Heart right ventricle (tissue), 16 donors: ENCODE results near the gene MACROD2. TPM values are rescaled to one million over a fixed set of nuclear protein-coding genes. Genes with fewer than 3 reads are reported as not detected.

Experiments
- ATAC-seq, 8 donors: fragments of 200-7000 bp; cut with Tn5 transposase; one replicate each; pipeline ENCODE4 v1.9.1; 2020; ENCODE audit warnings: mild to moderate bottlenecking in 8 of 8, moderate library complexity in 8 of 8, moderate number of reproducible peaks in 1 of 8
- DNase-seq, 2 donors: peaks; one replicate each; pipeline ENCODE4 v3.0.0-alpha.2; 2020
- H3K27ac ChIP-seq, 10 donors: fragments of 200-600 bp; sonication (generic) in 2 of 10; one replicate each; pipeline versions ENCODE4 v1.5.0 to v1.8.0; 2020 to 2022; ENCODE audit warnings: mild to moderate bottlenecking in 3 of 10
- H3K27me3 ChIP-seq, 7 donors: fragments of 200-600 bp; one replicate each; pipeline ENCODE4 v1.8.0; 2021 to 2022; ENCODE audit warnings: mild to moderate bottlenecking in 2 of 7
- H3K36me3 ChIP-seq, 9 donors: fragments of 200-600 bp; sonication (generic) in 1 of 9; one replicate each; pipeline versions ENCODE4 v1.5.0 to v1.8.0; 2020 to 2022; ENCODE audit warnings: mild to moderate bottlenecking in 2 of 9
- H3K4me1 ChIP-seq, 9 donors: fragments of 200-600 bp; sonication (generic) in 1 of 9; one replicate each; pipeline versions ENCODE4 v1.5.0 to v1.8.0; 2020 to 2022; ENCODE audit warnings: mild to moderate bottlenecking in 4 of 9
- H3K4me3 ChIP-seq, 10 donors: fragments of 200-600 bp; sonication (generic) in 2 of 10; one replicate each; pipeline versions ENCODE4 v1.5.0 to v1.8.0; 2020 to 2022; ENCODE audit warnings: mild to moderate bottlenecking in 7 of 10, moderate library complexity in 2 of 10
- H3K9me3 ChIP-seq, 11 donors: fragments of 200-600 bp in 10 of 11; sonication (generic) in 2 of 11; one replicate each; pipeline versions ENCODE4 v1.5.0 to v1.8.0; 2013 to 2022; ENCODE audit warnings: mild to moderate bottlenecking in 2 of 11, control low read depth in 1 of 11, moderate library complexity in 1 of 11
- WGBS, 2 donors: extraction: QIAGEN DNeasy Blood & Tissue Kit; methylation state at CpG; one replicate each; pipeline ENCODE4 v1.1.7; 2013; ENCODE audit warnings: inconsistent platforms in 1 of 2; 5-methylcytosine and 5-hydroxymethylcytosine counted together
- intact Hi-C, 10 donors: fragments of 100-400 bp; cut with DNase I; formaldehyde crosslinking; loops; one replicate each; pipeline versions ENCODE4 v1.11.1 to v1.14.2; 2022
- polyA plus RNA-seq, 2 donors: library from polyadenylated mRNA; stranded (reverse); fragments of 200-250 nt; gene quantifications; one replicate each; pipeline ENCODE4 v1.2.3, GENCODE V29; 2013
- total RNA-seq, 10 donors: library from RNA; stranded (reverse); fragmentation: NEBNext Ultra II Directional in 3 of 10; extraction: Animal tissue kit (Norgen Biotek cat#: 25700) in 3 of 10; gene quantifications; one replicate each; pipeline versions ENCODE4 v1.2.1 to v1.2.4, GENCODE V29; 2021 to 2023
- TF ChIP-seq, protein P1 (sequence below), 9 donors: fragments of 200-600 bp; sonication (generic) in 2 of 9; IDR thresholded peaks; one replicate each; pipeline versions ENCODE4 v1.5.0 to v1.8.0; 2021 to 2022; ENCODE audit warnings: antibody characterized with exemption in 9 of 9, mild to moderate bottlenecking in 5 of 9, moderate library complexity in 1 of 9
- donor health status: Arrhythmogenic right ventricular cardiomyopathy.
- donor health status: ischemic (EF 13 %, LVEDD 7.1; RV severe dilation, severe dysfunction).
- donor health status: healthy with polysubstance abuse.
- donor health status: DM: no; HTN: yes; CAD: no.
- donor health status: DM: no; HTN: no; CAD: no.
- donor health status: ischemic (EF 25% LVEDD 6.9; RV normal size, moderate dysfunction).
- donor health status: ischemic (EF 25% LVEDD 5.7; RV mildly dilated, moderate dysfunction).
- donor health status: healthy.
- donor health status: DM: yes; HTN: yes; CAD: no.
- donor health status: Ischemic cardiomyopathy.
- donor health status: ischemic (EF 35%, LVEDD 5.7; RV mildly dilated, moderate dysfunction).
- donor health status: nonischemic (EF 11% LVEDD 7.7; RV severe dilation, severe dysfunction).
- donor health status: DM: yes; HTN: yes; CAD: no.
- donor health status: PGD.
- donor health status: ischemic (EF 29% LVEDD 5.4; RV normal size, mild dysfunction).
- donor health status: nonischemic (EF 23%, LVEDD 6.1; RV moderate dilation, normal function).

The MACROD2 gene
- total and polyA plus RNA-seq, 12 donors, result 0.28 to 6.4 (median 4.1) TPM

DNA sequence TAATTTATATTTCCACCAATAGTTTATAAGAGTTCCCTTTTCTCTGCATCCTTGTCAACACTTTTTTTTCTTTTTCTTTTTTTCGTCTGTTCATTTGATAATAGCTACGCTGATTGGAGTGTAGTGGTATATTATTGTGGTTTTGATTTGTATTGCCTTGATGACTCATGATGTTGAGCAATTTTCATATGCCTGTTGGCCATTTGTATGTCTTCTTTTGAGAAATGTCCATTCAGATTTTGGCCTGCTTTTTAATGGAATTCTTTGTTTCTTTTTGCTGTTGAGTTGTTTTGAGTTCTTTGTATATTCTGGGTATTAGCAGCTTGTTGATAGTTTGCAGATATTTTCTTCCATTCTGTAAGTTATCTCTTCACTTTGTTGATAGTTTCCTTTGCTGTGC is 1804.6 kb downstream of the MACROD2 start:
- 68 to 78% methylated on average over 2 of the region's 2 CpGs for WGBS, 2 donors
- DNase-seq, result no peak
- Histone ChIP-seq H3K27ac (no peak overlapping the region), H3K9me3 (peaks cover 0 to 17% (median 0%) of the 10 kb centered on the region in 11 donors), H3K36me3 (no peaks in the 10 kb centered on the region), H3K4me3 (no peak overlapping the region), H3K4me1 (no peaks in the 10 kb centered on the region), H3K27me3 (no peaks in the 10 kb centered on the region)
- intact Hi-C loops, result no loop called here
- ATAC-seq, result no peak
- TF ChIP-seq, protein P1, sequence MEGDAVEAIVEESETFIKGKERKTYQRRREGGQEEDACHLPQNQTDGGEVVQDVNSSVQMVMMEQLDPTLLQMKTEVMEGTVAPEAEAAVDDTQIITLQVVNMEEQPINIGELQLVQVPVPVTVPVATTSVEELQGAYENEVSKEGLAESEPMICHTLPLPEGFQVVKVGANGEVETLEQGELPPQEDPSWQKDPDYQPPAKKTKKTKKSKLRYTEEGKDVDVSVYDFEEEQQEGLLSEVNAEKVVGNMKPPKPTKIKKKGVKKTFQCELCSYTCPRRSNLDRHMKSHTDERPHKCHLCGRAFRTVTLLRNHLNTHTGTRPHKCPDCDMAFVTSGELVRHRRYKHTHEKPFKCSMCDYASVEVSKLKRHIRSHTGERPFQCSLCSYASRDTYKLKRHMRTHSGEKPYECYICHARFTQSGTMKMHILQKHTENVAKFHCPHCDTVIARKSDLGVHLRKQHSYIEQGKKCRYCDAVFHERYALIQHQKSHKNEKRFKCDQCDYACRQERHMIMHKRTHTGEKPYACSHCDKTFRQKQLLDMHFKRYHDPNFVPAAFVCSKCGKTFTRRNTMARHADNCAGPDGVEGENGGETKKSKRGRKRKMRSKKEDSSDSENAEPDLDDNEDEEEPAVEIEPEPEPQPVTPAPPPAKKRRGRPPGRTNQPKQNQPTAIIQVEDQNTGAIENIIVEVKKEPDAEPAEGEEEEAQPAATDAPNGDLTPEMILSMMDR (IDR thresholded peaks at IDR 0.05), result no peak

DNA sequence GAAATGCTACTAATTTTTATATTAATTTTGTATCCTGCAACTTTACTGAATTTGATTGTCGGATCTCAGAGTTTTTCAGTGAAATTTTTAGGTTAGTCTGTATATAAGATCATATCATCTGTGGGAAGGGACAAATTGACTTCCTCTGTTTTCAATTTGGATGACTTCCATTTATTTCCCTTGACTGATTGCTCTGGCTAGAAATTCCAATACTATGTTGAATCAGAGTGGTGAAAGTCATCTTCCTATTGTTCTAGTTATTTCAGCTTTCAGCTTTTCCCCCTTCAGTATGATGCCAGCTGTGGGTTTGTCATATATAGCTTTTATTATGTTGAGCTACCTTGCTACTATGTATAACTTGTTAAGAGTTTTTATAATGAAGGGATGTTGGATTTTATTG is 1806.7 kb downstream of the MACROD2 start:
- Histone ChIP-seq H3K36me3 (no peaks in the 10 kb centered on the region), H3K27ac (no peak overlapping the region), H3K4me3 (no peak overlapping the region), H3K9me3 (peaks cover 0 to 17% (median 0%) of the 10 kb centered on the region in 11 donors), H3K4me1 (no peaks in the 10 kb centered on the region), H3K27me3 (no peaks in the 10 kb centered on the region)
- WGBS, 2 donors, result 74 to 85% methylated on average over 1 of the region's 1 CpG
- TF ChIP-seq, protein P1 (IDR thresholded peaks at IDR 0.05), result no peak
- ATAC-seq (no peak), DNase-seq (no peak)
- intact Hi-C loops, result no loop called here

DNA sequence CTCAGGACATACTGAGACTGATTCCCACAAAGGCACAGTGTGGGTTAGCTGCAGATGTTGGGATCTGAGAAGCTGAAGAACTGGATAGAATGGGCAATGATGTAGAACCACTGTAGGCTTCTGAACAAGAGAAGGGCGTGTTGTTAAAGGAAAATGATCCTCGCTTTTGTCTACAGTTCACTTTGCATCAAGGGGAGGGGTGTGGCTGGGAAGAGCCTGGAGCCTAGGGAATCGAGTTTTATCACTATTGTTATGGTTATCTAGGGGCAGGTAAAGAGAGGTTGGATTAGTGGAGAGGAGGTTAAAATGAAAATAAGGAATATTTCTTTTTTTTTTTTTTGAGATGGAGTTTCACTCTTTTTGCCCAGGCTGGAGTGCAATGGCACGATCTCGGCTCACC is 1809.8 kb downstream of the MACROD2 start:
- ATAC-seq (no peak), DNase-seq (no peak)
- 84 to 90% methylated on average over 5 of the region's 5 CpGs for WGBS, 2 donors
- Histone ChIP-seq H3K4me1 (no peaks in the 10 kb centered on the region), H3K27me3 (no peaks in the 10 kb centered on the region), H3K9me3 (peaks cover 0 to 1% (median 0%) of the 10 kb centered on the region in 11 donors), H3K27ac (no peak overlapping the region), H3K4me3 (no peak overlapping the region), H3K36me3 (no peaks in the 10 kb centered on the region)
- TF ChIP-seq, protein P1 (IDR thresholded peaks at IDR 0.05), result no peak
- intact Hi-C loops, result no loop called here

DNA sequence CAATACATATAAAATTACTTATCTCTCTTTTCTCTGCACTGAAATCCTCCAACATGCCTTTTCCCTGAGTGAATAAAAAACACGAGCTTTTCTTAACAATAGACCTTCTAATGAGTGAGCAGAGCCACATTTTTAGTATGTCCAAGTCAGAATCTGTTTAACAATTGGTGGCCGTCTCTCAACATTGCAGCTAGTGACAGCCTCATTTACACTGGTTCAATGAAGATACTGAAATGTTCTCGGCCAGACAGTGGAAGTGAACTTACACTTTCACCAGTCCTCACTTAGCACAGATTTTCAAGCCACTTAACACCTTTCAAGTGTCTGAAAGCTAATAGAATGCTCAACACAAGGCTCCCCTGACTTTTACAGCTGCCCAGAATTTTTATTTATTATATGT is 1810.8 kb downstream of the MACROD2 start:
- TF ChIP-seq, protein P1 (IDR thresholded peaks at IDR 0.05), result no peak
- DNase-seq (no peak), ATAC-seq (no peak)
- H3K27me3 ChIP-seq, result no peaks in the 10 kb centered on the region
- no peaks in the 10 kb centered on the region for H3K9me3 ChIP-seq
- WGBS, 2 donors, result 33 to 36% methylated on average over 3 of the region's 3 CpGs
- intact Hi-C loops, result no loop called here
- no peak overlapping the region for H3K27ac ChIP-seq
- no peaks in the 10 kb centered on the region for H3K36me3 ChIP-seq
- no peak overlapping the region for H3K4me3 ChIP-seq
- H3K4me1 ChIP-seq, result no peaks in the 10 kb centered on the region
